Neural cell (in vitro differentiated cells): ENCODE results near the gene ZFAND4. TPM values are rescaled to one million over a fixed set of nuclear protein-coding genes. Genes with fewer than 3 reads are reported as not detected.

Source experiments
- H2AFZ ChIP-seq: fragments of 200-600, 300-800 bp; sonication (generic), shearing (Covaris generic); 2 replicates; pipeline ENCODE4 v1.6.0; 2014; ENCODE audit warnings: low read depth, mild to moderate bottlenecking, antibody characterized with exemption, low read length, moderate library complexity
- H3F3A ChIP-seq: fragments of 200-600 bp; shearing (Covaris generic); 2 replicates; pipeline ENCODE4 v1.6.1; 2016; ENCODE audit warnings: mild to moderate bottlenecking, moderate library complexity, mixed read lengths, antibody characterized with exemption, low read length; ENCODE audit not compliant: insufficient read depth, poor library complexity, severe bottlenecking
- H3K27ac ChIP-seq: fragments of 200-600, 300-800 bp; sonication (generic), shearing (Covaris generic); 2 replicates; pipeline ENCODE4 v1.5.1; 2014; ENCODE audit warnings: mild to moderate bottlenecking, low read length, moderate library complexity
- H3K27me3 ChIP-seq: fragments of 300-800, 200-600 bp; sonication (generic), shearing (Covaris generic); 2 replicates; pipeline ENCODE4 v1.6.0; 2014; ENCODE audit warnings: mild to moderate bottlenecking, low read depth, low read length, moderate library complexity; ENCODE audit not compliant: insufficient read depth
- H3K36me3 ChIP-seq: fragments of 300-800, 200-600 bp; sonication (generic), shearing (Covaris generic); 2 replicates; pipeline ENCODE4 v1.5.1; 2014; ENCODE audit warnings: mild to moderate bottlenecking, antibody characterized with exemption, low read length, moderate library complexity; ENCODE audit not compliant: insufficient read depth
- H3K4me2 ChIP-seq: fragments of 300-800, 200-600 bp; sonication (generic), shearing (Covaris generic); 2 replicates; pipeline ENCODE4 v1.6.0; 2014; ENCODE audit warnings: mild to moderate bottlenecking, low read length
- H3K4me3 ChIP-seq: fragments of 300-800, 200-600 bp; sonication (generic), shearing (Covaris generic); 2 replicates; pipeline ENCODE4 v1.5.1; 2014; ENCODE audit warnings: mild to moderate bottlenecking, low read length, moderate library complexity
- H3K79me2 ChIP-seq: fragments of 200-600 bp; shearing (Covaris generic); replicated peaks from 2 replicates; pipeline ENCODE4 v1.6.0; 2014; ENCODE audit warnings: mild to moderate bottlenecking, low read length, moderate library complexity; ENCODE audit not compliant: insufficient read depth
- H3K9ac ChIP-seq: fragments of 300-800, 200-600 bp; sonication (generic), shearing (Covaris generic); 2 replicates; pipeline ENCODE4 v1.6.1; 2016; ENCODE audit warnings: mild to moderate bottlenecking, low read length, mixed read lengths
- H3K9me2 ChIP-seq: fragments of 200-600 bp; shearing (Covaris generic); 2 replicates; pipeline ENCODE4 v1.6.1; 2016; ENCODE audit warnings: mild to moderate bottlenecking, low read length, mixed read lengths; ENCODE audit not compliant: insufficient read depth
- H3K9me3 ChIP-seq: fragments of 200-600, 300-800 bp; sonication (generic), shearing (Covaris generic); 2 replicates; pipeline ENCODE4 v1.6.1; 2016; ENCODE audit warnings: mild to moderate bottlenecking, mixed run types, low read length, moderate library complexity, mixed read lengths
- H4K20me1 ChIP-seq: fragments of 200-600 bp; shearing (Covaris generic); 2 replicates; pipeline ENCODE4 v1.6.1; 2016; ENCODE audit warnings: mild to moderate bottlenecking, mixed run types; ENCODE audit not compliant: insufficient read depth
- EP300 ChIP-seq: fragments of 450-650 bp; conservative IDR thresholded peaks from 2 replicates; pipeline ENCODE4 v1.6.1; 2014; ENCODE audit warnings: antibody characterized with exemption, mild to moderate bottlenecking, moderate library complexity; ENCODE audit not compliant: poor library complexity, severe bottlenecking
- EZH2 ChIP-seq: fragments of 200-600, 300-800 bp; shearing (Covaris generic), sonication (generic); IDR thresholded peaks from 2 replicates; pipeline ENCODE4 v1.6.1; 2014; ENCODE audit warnings: antibody characterized with exemption, low read length, borderline replicate concordance, mild to moderate bottlenecking; ENCODE audit not compliant: insufficient read depth, poor library complexity, severe bottlenecking
- MXI1 ChIP-seq: fragments of 450-650 bp; conservative IDR thresholded peaks from 2 replicates; pipeline ENCODE4 v1.6.1; 2014; ENCODE audit warnings: antibody characterized with exemption, mild to moderate bottlenecking; ENCODE audit not compliant: poor library complexity, severe bottlenecking
- POLR2AphosphoS5 ChIP-seq: IDR thresholded peaks from 2 replicates; pipeline ENCODE4 v1.6.1; 2012
- RAD21 ChIP-seq: fragments of 450-650 bp; conservative IDR thresholded peaks from 2 replicates; pipeline ENCODE4 v1.6.1; 2014; ENCODE audit warnings: antibody characterized with exemption, mild to moderate bottlenecking, moderate library complexity
- SMC3 ChIP-seq: fragments of 450-650 bp; conservative IDR thresholded peaks from 2 replicates; pipeline ENCODE4 v1.6.1; 2014; ENCODE audit warnings: antibody characterized with exemption, mild to moderate bottlenecking, moderate library complexity; ENCODE audit not compliant: poor library complexity
- TAF1 ChIP-seq: IDR thresholded peaks from 2 replicates; pipeline ENCODE4 v1.6.1; 2012; ENCODE audit warnings: low read depth
- polyA plus RNA-seq: library from polyadenylated mRNA; depleted of rRNA; stranded (reverse); fragments of >200 nt; gene quantifications from 2 replicates; pipeline ENCODE4 v1.2.3, GENCODE V29; 2014
- TF ChIP-seq, protein P1 (sequence below): IDR thresholded peaks from 2 replicates; pipeline ENCODE4 v1.6.1; 2012; ENCODE audit warnings: borderline replicate concordance
- TF ChIP-seq, protein P2 (sequence below): fragments of 450-650 bp; IDR thresholded peaks from 2 replicates; pipeline ENCODE4 v1.5.1; 2014; ENCODE audit warnings: antibody characterized with exemption, mild to moderate bottlenecking, moderate library complexity; ENCODE audit not compliant: poor library complexity, severe bottlenecking

ZFAND4 gene
- polyA plus RNA-seq, 1 donor from 2014 or later, result 8.3 TPM

DNA sequence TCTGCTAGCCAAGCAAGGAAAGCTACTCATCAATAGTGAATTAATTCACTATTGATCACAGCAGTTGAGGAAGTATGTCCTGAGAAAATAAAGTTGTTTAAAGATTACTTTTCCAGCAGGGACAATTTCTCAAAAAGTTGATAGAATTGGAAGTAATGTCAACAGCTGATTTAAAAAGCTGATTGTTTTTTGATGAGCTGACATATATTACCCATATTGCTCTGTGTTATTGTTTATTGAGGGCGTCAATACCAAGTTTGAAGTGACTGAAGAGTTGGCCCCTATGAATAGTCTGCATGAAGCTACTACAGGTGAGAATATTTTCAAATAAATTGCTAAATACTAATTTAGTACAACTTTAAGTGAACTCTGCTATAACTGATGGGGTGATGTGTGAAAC is 28.0 kb downstream of the ZFAND4 start:
- Histone ChIP-seq H3F3A (no peaks in the 10 kb centered on the region), H3K27ac (no peak overlapping the region), H3K79me2 (no peaks in the 10 kb centered on the region), H4K20me1 (no peaks in the 10 kb centered on the region), H3K9me2 (no peaks in the 10 kb centered on the region), H2AFZ (no peak overlapping the region), H3K27me3 (no peaks in the 10 kb centered on the region), H3K9ac (no peak overlapping the region), H3K36me3 (no peaks in the 10 kb centered on the region), H3K4me3 (no peak overlapping the region), H3K9me3 (no peaks in the 10 kb centered on the region), H3K4me2 (no peak overlapping the region)
- TF ChIP-seq SMC3 (no peak), EP300 (no peak), MXI1 (no peak), TAF1 (no peak), POLR2AphosphoS5 (no peak), EZH2 (no peak), RAD21 (no peak)
- TF ChIP-seq, protein P1, sequence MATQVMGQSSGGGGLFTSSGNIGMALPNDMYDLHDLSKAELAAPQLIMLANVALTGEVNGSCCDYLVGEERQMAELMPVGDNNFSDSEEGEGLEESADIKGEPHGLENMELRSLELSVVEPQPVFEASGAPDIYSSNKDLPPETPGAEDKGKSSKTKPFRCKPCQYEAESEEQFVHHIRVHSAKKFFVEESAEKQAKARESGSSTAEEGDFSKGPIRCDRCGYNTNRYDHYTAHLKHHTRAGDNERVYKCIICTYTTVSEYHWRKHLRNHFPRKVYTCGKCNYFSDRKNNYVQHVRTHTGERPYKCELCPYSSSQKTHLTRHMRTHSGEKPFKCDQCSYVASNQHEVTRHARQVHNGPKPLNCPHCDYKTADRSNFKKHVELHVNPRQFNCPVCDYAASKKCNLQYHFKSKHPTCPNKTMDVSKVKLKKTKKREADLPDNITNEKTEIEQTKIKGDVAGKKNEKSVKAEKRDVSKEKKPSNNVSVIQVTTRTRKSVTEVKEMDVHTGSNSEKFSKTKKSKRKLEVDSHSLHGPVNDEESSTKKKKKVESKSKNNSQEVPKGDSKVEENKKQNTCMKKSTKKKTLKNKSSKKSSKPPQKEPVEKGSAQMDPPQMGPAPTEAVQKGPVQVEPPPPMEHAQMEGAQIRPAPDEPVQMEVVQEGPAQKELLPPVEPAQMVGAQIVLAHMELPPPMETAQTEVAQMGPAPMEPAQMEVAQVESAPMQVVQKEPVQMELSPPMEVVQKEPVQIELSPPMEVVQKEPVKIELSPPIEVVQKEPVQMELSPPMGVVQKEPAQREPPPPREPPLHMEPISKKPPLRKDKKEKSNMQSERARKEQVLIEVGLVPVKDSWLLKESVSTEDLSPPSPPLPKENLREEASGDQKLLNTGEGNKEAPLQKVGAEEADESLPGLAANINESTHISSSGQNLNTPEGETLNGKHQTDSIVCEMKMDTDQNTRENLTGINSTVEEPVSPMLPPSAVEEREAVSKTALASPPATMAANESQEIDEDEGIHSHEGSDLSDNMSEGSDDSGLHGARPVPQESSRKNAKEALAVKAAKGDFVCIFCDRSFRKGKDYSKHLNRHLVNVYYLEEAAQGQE, result no peak
- TF ChIP-seq, protein P2, sequence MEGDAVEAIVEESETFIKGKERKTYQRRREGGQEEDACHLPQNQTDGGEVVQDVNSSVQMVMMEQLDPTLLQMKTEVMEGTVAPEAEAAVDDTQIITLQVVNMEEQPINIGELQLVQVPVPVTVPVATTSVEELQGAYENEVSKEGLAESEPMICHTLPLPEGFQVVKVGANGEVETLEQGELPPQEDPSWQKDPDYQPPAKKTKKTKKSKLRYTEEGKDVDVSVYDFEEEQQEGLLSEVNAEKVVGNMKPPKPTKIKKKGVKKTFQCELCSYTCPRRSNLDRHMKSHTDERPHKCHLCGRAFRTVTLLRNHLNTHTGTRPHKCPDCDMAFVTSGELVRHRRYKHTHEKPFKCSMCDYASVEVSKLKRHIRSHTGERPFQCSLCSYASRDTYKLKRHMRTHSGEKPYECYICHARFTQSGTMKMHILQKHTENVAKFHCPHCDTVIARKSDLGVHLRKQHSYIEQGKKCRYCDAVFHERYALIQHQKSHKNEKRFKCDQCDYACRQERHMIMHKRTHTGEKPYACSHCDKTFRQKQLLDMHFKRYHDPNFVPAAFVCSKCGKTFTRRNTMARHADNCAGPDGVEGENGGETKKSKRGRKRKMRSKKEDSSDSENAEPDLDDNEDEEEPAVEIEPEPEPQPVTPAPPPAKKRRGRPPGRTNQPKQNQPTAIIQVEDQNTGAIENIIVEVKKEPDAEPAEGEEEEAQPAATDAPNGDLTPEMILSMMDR, result no peak

DNA sequence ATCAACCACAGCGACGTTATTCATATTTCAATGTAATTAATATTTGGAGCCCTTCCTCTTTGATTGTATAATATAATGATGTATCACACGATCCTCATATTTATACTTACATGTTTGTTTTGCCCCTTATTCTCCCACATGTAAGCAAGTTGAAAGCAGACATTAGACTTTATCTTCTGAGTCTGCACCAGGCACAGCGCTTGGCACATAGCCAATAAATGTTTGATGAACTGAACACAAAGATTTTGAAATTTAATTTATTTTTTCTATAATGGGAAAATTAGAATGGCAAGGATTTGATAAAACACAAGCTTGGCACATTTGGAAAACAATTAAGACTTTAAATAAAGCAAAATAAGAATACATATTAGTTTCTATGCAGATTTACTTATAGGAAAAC is 31.6 kb downstream of the ZFAND4 start:
- Histone ChIP-seq H3K4me2 (no peak overlapping the region), H3K27me3 (no peaks in the 10 kb centered on the region), H3K9me3 (no peaks in the 10 kb centered on the region), H4K20me1 (no peaks in the 10 kb centered on the region), H3K36me3 (no peaks in the 10 kb centered on the region), H2AFZ (no peak overlapping the region), H3K4me3 (no peak overlapping the region), H3K79me2 (no peaks in the 10 kb centered on the region), H3F3A (no peaks in the 10 kb centered on the region), H3K9ac (no peak overlapping the region), H3K27ac (no peak overlapping the region), H3K9me2 (no peaks in the 10 kb centered on the region)
- no peak for TF ChIP-seq SMC3
- no peak for TF ChIP-seq TAF1
- TF ChIP-seq EP300, result no peak
- no peak for TF ChIP-seq EZH2
- no peak for TF ChIP-seq POLR2AphosphoS5
- TF ChIP-seq, protein P2, result no peak
- no peak for TF ChIP-seq MXI1
- TF ChIP-seq, protein P1, result no peak
- TF ChIP-seq RAD21, result no peak
